ENCODE measurements around the gene SELENON.

- TF ChIP-seq CTCF (IDR thresholded peaks at IDR 0.05), result no peak
- no peak for TF ChIP-seq POLR2A (IDR thresholded peaks at IDR 0.05)
Observed at GRCh38 chr1:25834894-25835293, 34.9 kb downstream of the SELENON start.
